PFSK-1 (cell line): Measurements from ENCODE around the gene SLC10A7.

Experiments
- FOXP2 ChIP-seq: optimal IDR thresholded peaks from 2 replicates; pipeline ENCODE3; 2011; ENCODE audit warnings: borderline replicate concordance, control low read depth, inconsistent platforms; ENCODE audit not compliant: insufficient read depth; ENCODE audit errors: extremely low read length, extremely low read depth
- POLR2AphosphoS5 ChIP-seq: IDR thresholded peaks from 2 replicates; pipeline ENCODE4 v1.6.1; 2012; ENCODE audit warnings: low read depth, mild to moderate bottlenecking, control low read depth, low read length, moderate library complexity
- SIN3A ChIP-seq: IDR thresholded peaks from 2 replicates; pipeline ENCODE4 v1.6.1; 2012; ENCODE audit warnings: mild to moderate bottlenecking, low read length, moderate library complexity, borderline replicate concordance; ENCODE audit not compliant: insufficient read depth
- TAF1 ChIP-seq: IDR thresholded peaks from 2 replicates; pipeline ENCODE4 v1.6.1; 2012; ENCODE audit warnings: low read length, control low read depth, borderline replicate concordance; ENCODE audit not compliant: insufficient read depth
- TF ChIP-seq, protein P1 (sequence below), 2 experiments: IDR thresholded peaks; 2 replicates each; pipeline versions ENCODE4 v1.6.1 to v1.8.0; 2011 to 2012; ENCODE audit warnings: low read depth in 2 of 2, low read length in 2 of 2, control low read depth in 1 of 2, inconsistent platforms in 1 of 2, mild to moderate bottlenecking in 1 of 2, moderate library complexity in 1 of 2; ENCODE audit not compliant: insufficient read depth in 1 of 2

SLC10A7 gene

DNA sequence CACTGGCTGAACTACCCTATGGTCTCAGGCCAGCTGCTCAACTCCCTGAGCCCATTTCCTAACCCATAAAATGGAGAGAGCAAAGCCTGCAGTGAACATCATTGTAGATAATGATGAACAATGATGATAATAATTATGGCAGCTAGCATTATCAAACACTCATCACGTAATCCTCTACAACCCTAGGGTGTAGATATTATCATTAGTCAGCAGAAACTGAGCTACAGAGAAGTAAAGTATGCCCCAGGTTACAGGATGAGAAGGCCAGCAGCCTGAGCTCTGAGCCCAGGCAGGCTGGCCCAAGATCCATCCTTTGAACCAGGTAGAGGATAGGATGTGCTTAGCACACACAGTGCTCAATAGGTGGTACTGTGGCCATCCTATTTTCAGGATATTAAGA is 264.2 kb downstream of the SLC10A7 start:
- TF ChIP-seq TAF1: no peak
- TF ChIP-seq FOXP2: no peak
- TF ChIP-seq SIN3A: no peak
- TF ChIP-seq, protein P1, sequence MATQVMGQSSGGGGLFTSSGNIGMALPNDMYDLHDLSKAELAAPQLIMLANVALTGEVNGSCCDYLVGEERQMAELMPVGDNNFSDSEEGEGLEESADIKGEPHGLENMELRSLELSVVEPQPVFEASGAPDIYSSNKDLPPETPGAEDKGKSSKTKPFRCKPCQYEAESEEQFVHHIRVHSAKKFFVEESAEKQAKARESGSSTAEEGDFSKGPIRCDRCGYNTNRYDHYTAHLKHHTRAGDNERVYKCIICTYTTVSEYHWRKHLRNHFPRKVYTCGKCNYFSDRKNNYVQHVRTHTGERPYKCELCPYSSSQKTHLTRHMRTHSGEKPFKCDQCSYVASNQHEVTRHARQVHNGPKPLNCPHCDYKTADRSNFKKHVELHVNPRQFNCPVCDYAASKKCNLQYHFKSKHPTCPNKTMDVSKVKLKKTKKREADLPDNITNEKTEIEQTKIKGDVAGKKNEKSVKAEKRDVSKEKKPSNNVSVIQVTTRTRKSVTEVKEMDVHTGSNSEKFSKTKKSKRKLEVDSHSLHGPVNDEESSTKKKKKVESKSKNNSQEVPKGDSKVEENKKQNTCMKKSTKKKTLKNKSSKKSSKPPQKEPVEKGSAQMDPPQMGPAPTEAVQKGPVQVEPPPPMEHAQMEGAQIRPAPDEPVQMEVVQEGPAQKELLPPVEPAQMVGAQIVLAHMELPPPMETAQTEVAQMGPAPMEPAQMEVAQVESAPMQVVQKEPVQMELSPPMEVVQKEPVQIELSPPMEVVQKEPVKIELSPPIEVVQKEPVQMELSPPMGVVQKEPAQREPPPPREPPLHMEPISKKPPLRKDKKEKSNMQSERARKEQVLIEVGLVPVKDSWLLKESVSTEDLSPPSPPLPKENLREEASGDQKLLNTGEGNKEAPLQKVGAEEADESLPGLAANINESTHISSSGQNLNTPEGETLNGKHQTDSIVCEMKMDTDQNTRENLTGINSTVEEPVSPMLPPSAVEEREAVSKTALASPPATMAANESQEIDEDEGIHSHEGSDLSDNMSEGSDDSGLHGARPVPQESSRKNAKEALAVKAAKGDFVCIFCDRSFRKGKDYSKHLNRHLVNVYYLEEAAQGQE (IDR thresholded peaks at IDR 0.05; ENCODE audit: insufficient read depth in 1 of 2, low read depth in 2 of 2, low read length in 2 of 2): no peak

DNA sequence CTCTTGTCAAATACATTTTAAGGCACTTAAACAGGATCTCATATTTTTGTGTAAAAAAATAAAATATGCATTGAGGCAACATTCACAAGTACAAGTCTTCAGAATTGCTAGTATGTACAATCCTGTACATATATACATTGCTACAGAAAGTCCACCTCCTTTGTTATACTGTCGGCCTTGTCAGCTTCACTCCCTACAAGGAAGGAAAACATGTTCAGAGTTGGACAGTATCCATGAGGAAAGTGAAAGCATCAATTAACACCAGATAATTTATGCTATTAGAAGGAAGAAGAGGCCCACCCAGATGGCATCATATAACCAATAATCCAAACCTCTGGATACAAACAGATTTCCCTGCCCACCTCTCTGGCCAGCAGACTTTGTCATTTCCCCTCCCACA is 265.4 kb downstream of the SLC10A7 start:
- TF ChIP-seq POLR2AphosphoS5 (no peak), SIN3A (no peak), TAF1 (no peak), FOXP2 (no peak)
- TF ChIP-seq, protein P1 (IDR thresholded peaks at IDR 0.05; ENCODE audit: insufficient read depth in 1 of 2, low read depth in 2 of 2, low read length in 2 of 2): no peak

DNA sequence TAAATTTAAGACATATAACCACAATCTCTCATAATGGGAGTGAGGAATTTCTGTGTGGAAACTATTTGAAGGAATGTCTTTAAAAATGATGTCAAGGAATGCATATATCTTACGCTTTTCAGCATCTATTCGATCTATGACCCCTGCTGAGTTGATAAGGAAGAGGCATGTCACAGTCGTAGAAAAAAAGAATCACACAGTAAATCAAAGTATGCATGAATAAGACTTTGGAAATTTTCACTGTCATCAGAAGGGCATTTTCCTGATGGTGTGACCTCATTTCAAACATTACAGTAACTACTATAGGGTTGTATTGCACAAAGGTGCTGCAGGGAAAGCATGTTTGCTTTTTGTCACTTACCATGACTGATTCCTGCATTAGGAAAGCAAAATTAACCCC is 265.9 kb downstream of the SLC10A7 start:
- TF ChIP-seq, protein P1 (IDR thresholded peaks at IDR 0.05; ENCODE audit: insufficient read depth in 1 of 2, low read depth in 2 of 2, low read length in 2 of 2): no peak
- TF ChIP-seq POLR2AphosphoS5 (no peak), TAF1 (no peak), SIN3A (no peak), FOXP2 (no peak)

DNA sequence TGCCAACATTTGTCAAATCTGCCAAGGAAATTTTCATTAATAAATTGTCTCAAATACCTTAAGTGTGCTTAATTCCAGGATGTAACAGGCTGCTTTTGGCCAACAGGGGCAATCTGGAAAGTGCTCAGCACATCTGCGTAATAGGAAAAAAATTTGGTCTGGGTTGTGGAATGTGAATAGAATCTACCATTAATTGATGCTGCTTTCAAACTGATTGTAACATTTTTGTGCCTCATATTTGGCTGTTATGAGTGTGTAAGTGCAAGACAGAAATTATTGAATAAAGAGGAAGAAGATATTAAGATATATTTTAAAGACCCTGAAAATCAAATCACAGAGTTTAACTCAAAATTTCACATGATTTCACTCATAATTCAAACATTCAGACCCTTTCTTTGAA is 266.3 kb downstream of the SLC10A7 start:
- no peak for TF ChIP-seq SIN3A
- TF ChIP-seq POLR2AphosphoS5: no peak
- TF ChIP-seq, protein P1 (IDR thresholded peaks at IDR 0.05; ENCODE audit: insufficient read depth in 1 of 2, low read depth in 2 of 2, low read length in 2 of 2): no peak
- no peak for TF ChIP-seq TAF1
- no peak for TF ChIP-seq FOXP2
